GM23338 (cell line): ENCODE data around the gene RAP1A. TPM values are rescaled to one million over a fixed set of nuclear protein-coding genes. Genes with fewer than 3 reads are reported as not detected.

Source experiments
- ATAC-seq: fragments of 200-7000 bp; cut with Tn5 transposase; 3 replicates; pipeline ENCODE4 v1.9.1; 2020
- DNase-seq: peaks from one replicate; pipeline ENCODE4 v3.0.0-alpha.2; 2015; ENCODE audit warnings: low spot score
- H2AFZ ChIP-seq: fragments of 200-600 bp; sonication (generic); 2 replicates; pipeline ENCODE4 v1.8.0; 2016; ENCODE audit warnings: antibody characterized with exemption, mild to moderate bottlenecking, moderate library complexity
- H3F3A ChIP-seq: fragments of 200-600 bp; sonication (generic); replicated peaks from 2 replicates; pipeline ENCODE4 v1.8.0; 2017; ENCODE audit warnings: antibody characterized with exemption, mixed run types, low read depth
- H3K27ac ChIP-seq: fragments of 200-600 bp; sonication (generic); 2 replicates; pipeline ENCODE4 v1.6.1; 2016; ENCODE audit warnings: low read depth
- H3K27me3 ChIP-seq: fragments of 200-600 bp; sonication (generic); 2 replicates; pipeline ENCODE4 v1.8.0; 2016; ENCODE audit warnings: mild to moderate bottlenecking, mixed run types, moderate library complexity; ENCODE audit not compliant: insufficient read depth
- H3K36me3 ChIP-seq: fragments of 200-600 bp; sonication (generic); 2 replicates; pipeline ENCODE4 v1.8.0; 2016; ENCODE audit warnings: mild to moderate bottlenecking; ENCODE audit not compliant: insufficient read depth
- H3K4me1 ChIP-seq: fragments of 200-600 bp; sonication (generic); 2 replicates; pipeline ENCODE4 v1.8.0; 2016; ENCODE audit warnings: mild to moderate bottlenecking, moderate library complexity; ENCODE audit not compliant: insufficient read depth
- H3K4me2 ChIP-seq: fragments of 200-600 bp; sonication (generic); 2 replicates; pipeline ENCODE4 v1.7.1; 2017; ENCODE audit warnings: mixed run types
- H3K4me3 ChIP-seq: fragments of 200-600 bp; sonication (generic); 2 replicates; pipeline ENCODE4 v1.6.1; 2016; ENCODE audit warnings: mixed run types
- H3K79me2 ChIP-seq: fragments of 200-600 bp; sonication (generic); replicated peaks from 2 replicates; pipeline ENCODE4 v1.8.0; 2017; ENCODE audit warnings: mild to moderate bottlenecking; ENCODE audit not compliant: insufficient read depth
- H3K9me2 ChIP-seq: fragments of 200-600 bp; sonication (generic); 2 replicates; pipeline ENCODE4 v1.8.0; 2017; ENCODE audit not compliant: insufficient read depth
- H4K20me1 ChIP-seq: fragments of 200-600 bp; sonication (generic); replicated peaks from 2 replicates; pipeline ENCODE4 v1.8.0; 2017; ENCODE audit warnings: mild to moderate bottlenecking; ENCODE audit not compliant: insufficient read depth
- H3K27ac Mint-ChIP-seq: 2 replicates; pipeline ENCODE4 v1.8.0; 2020; ENCODE audit warnings: inconsistent platforms, mild to moderate bottlenecking, moderate library complexity, mixed read lengths
- H3K27me3 Mint-ChIP-seq: 3 replicates; pipeline ENCODE4 v1.8.0; 2022; ENCODE audit warnings: low read depth, mild to moderate bottlenecking, moderate library complexity, mixed read lengths, inconsistent platforms; ENCODE audit not compliant: insufficient read depth, poor library complexity
- H3K36me3 Mint-ChIP-seq: 3 replicates; pipeline ENCODE4 v1.8.0; 2021; ENCODE audit warnings: low read depth, mild to moderate bottlenecking, inconsistent platforms, moderate library complexity, mixed read lengths
- H3K4me1 Mint-ChIP-seq: 3 replicates; pipeline ENCODE4 v1.8.0; 2020; ENCODE audit warnings: mild to moderate bottlenecking, inconsistent platforms, mixed read lengths
- H3K4me3 Mint-ChIP-seq: 3 replicates; pipeline ENCODE4 v1.8.0; 2021; ENCODE audit warnings: moderate library complexity, mild to moderate bottlenecking, inconsistent platforms, mixed read lengths
- H3K9me3 Mint-ChIP-seq: 3 replicates; pipeline ENCODE4 v1.8.0; 2020; ENCODE audit warnings: moderate library complexity, mild to moderate bottlenecking, inconsistent platforms, mixed read lengths
- CREB1 ChIP-seq: fragments of 250-450 bp; sonication (Bioruptor Pico); IDR thresholded peaks from 2 replicates; pipeline ENCODE4 v1.5.0; 2020; ENCODE audit warnings: low read depth, mild to moderate bottlenecking, moderate library complexity
- CTCF ChIP-seq, 2 experiments: fragments of 200-600 bp in 1 of 2; sonication (generic) in 1 of 2; conservative IDR thresholded peaks; 2 replicates each; pipeline versions ENCODE4 v1.5.1 to v1.6.1; 2016 to 2017; ENCODE audit warnings: antibody characterized with exemption in 2 of 2, low read depth in 2 of 2, mild to moderate bottlenecking in 2 of 2, moderate library complexity in 1 of 2
- EZH2phosphoT487 ChIP-seq: fragments of 200-600 bp; sonication (generic); IDR thresholded peaks from one replicate; pipeline ENCODE4 v1.8.1; 2018; ENCODE audit warnings: antibody characterized with exemption; ENCODE audit not compliant: unreplicated experiment
- JUNB ChIP-seq: IDR thresholded peaks from one replicate; pipeline ENCODE4 v1.6.1; 2016; ENCODE audit warnings: antibody characterized with exemption; ENCODE audit not compliant: unreplicated experiment
- NANOG ChIP-seq: IDR thresholded peaks from 2 replicates; pipeline ENCODE4 v1.6.1; 2016; ENCODE audit warnings: antibody characterized with exemption, borderline replicate concordance
- POLR2AphosphoS5 ChIP-seq: IDR thresholded peaks from 2 replicates; pipeline ENCODE4 v1.6.1; 2016; ENCODE audit warnings: antibody characterized with exemption, low read depth
- REST ChIP-seq: IDR thresholded peaks from one replicate; pipeline ENCODE4 v1.6.1; 2018; ENCODE audit warnings: antibody characterized with exemption; ENCODE audit not compliant: unreplicated experiment
- ZNF114 ChIP-seq: fragments of 250-450 bp; sonication (Bioruptor Pico); IDR thresholded peaks from 2 replicates; pipeline ENCODE4 v1.5.0; 2020; ENCODE audit warnings: mild to moderate bottlenecking, moderate library complexity
- ZNF331 ChIP-seq: fragments of 250-450 bp; sonication (Bioruptor Pico); IDR thresholded peaks from 2 replicates; pipeline ENCODE4 v1.5.0; 2020; ENCODE audit warnings: low read depth, mild to moderate bottlenecking, moderate library complexity
- polyA plus RNA-seq: library from polyadenylated mRNA; unstranded; fragments of >200 nt; fragmentation: Nextera tagmentation; extraction: Ambion mirVana; gene quantifications from 2 replicates; pipeline ENCODE4 v1.2.1, GENCODE V29; 2016
- total RNA-seq: library from RNA; depleted of rRNA; stranded (reverse); fragments of >200 nt; shearing (Covaris generic); gene quantifications from 2 replicates; pipeline ENCODE4 v1.2.3, GENCODE V29; 2014

Gene RAP1A
- total and polyA plus RNA-seq, 2 experiments from 2014 or later = 16.2 to 23.0 TPM

GRCh38 chr1:111639602-111640198, 20.1 kb downstream of the RAP1A start (continued):
- TF ChIP-seq EZH2phosphoT487 (no peak), REST (no peak)

- DNase-seq = no peak
- Mint-ChIP-seq H3K27me3 (no peaks in the 10 kb centered on the region), H3K4me1 (peaks cover 8% of the 10 kb centered on the region; the same call in 2 of the 3 replicates), H3K4me3 (no peak overlapping the region), H3K9me3 (peaks cover 11% of the 10 kb centered on the region), H3K36me3 (peaks cover 21% of the 10 kb centered on the region), H3K27ac (no peak overlapping the region)
- Histone ChIP-seq H4K20me1 (peaks cover 5% of the 10 kb centered on the region), H3F3A (no peaks in the 10 kb centered on the region), H3K27me3 (no peaks in the 10 kb centered on the region), H3K9me2 (no peaks in the 10 kb centered on the region), H3K27ac (no peak overlapping the region), H3K4me3 (no peak overlapping the region), H3K4me2 (no peak overlapping the region), H3K36me3 (no peaks in the 10 kb centered on the region), H3K79me2 (peaks cover 94% of the 10 kb centered on the region), H3K4me1 (no peaks in the 10 kb centered on the region), H2AFZ (no peak overlapping the region)
- TF ChIP-seq CTCF (conservative IDR thresholded peaks at IDR 0.05; ENCODE audit: low read depth in 2 of 2) (no peak), ZNF331 (no peak), POLR2AphosphoS5 (no peak), JUNB (no peak), CREB1 (CRISPR knock-in tag) (no peak)
- ATAC-seq = no peak
Measured at GRCh38 chr1:111643097-111643496, 23.5 kb downstream of the RAP1A start.

GRCh38 chr1:111643696-111644095, 24.1 kb downstream of the RAP1A start:
- Histone ChIP-seq H2AFZ (no peak overlapping the region), H3K36me3 (no peaks in the 10 kb centered on the region), H3K4me3 (no peak overlapping the region), H3K27ac (no peak overlapping the region), H3K4me2 (no peak overlapping the region), H3K9me2 (no peaks in the 10 kb centered on the region), H4K20me1 (peaks cover 5% of the 10 kb centered on the region), H3K79me2 (peaks cover 88% of the 10 kb centered on the region), H3K27me3 (no peaks in the 10 kb centered on the region), H3K4me1 (no peaks in the 10 kb centered on the region), H3F3A (no peaks in the 10 kb centered on the region)
- Mint-ChIP-seq H3K36me3 (peaks cover 27% of the 10 kb centered on the region), H3K4me1 (peaks cover 4% of the 10 kb centered on the region; the same call in 2 of the 3 replicates), H3K27me3 (no peaks in the 10 kb centered on the region), H3K4me3 (no peak overlapping the region), H3K27ac (no peak overlapping the region), H3K9me3 (peaks cover 11% of the 10 kb centered on the region)
- ATAC-seq (no peak), DNase-seq (no peak)
- TF ChIP-seq CREB1 (CRISPR knock-in tag) = no peak
- no peak for TF ChIP-seq CTCF (conservative IDR thresholded peaks at IDR 0.05; ENCODE audit: low read depth in 2 of 2)
- TF ChIP-seq ZNF114 (CRISPR knock-in tag) = no peak
- no peak for TF ChIP-seq NANOG
- TF ChIP-seq REST = no peak
